ENCODE data around the gene GSTO2.

Gene GSTO2

GRCh38 chr10:104253606-104254410, 15.2 kb upstream of the GSTO2 start:
- Histone ChIP-seq H3K27ac (ENCODE audit: insufficient read depth, low read depth, low read length, poor library complexity, severe bottlenecking) (no peak overlapping the region), H3K4me3 (ENCODE audit: insufficient read depth, low read depth, low read length) (peak overlapping the region; percentile 62), H3K27me3 (ENCODE audit: control insufficient read depth, insufficient read depth, low read length, poor library complexity, severe bottlenecking) (peaks cover 39% of the 10 kb centered on the region), H3K9me3 (ENCODE audit: control insufficient read depth, low read length) (no peaks in the 10 kb centered on the region), H3K4me1 (ENCODE audit: control insufficient read depth, insufficient read depth, low read length) (peaks cover 12% of the 10 kb centered on the region), H3K36me3 (ENCODE audit: control insufficient read depth, insufficient read depth, low read length) (no peaks in the 10 kb centered on the region)
- WGBS, 2 experiments = 15 to 16% methylated on average over 10 of the region's 10 CpGs

DNA sequence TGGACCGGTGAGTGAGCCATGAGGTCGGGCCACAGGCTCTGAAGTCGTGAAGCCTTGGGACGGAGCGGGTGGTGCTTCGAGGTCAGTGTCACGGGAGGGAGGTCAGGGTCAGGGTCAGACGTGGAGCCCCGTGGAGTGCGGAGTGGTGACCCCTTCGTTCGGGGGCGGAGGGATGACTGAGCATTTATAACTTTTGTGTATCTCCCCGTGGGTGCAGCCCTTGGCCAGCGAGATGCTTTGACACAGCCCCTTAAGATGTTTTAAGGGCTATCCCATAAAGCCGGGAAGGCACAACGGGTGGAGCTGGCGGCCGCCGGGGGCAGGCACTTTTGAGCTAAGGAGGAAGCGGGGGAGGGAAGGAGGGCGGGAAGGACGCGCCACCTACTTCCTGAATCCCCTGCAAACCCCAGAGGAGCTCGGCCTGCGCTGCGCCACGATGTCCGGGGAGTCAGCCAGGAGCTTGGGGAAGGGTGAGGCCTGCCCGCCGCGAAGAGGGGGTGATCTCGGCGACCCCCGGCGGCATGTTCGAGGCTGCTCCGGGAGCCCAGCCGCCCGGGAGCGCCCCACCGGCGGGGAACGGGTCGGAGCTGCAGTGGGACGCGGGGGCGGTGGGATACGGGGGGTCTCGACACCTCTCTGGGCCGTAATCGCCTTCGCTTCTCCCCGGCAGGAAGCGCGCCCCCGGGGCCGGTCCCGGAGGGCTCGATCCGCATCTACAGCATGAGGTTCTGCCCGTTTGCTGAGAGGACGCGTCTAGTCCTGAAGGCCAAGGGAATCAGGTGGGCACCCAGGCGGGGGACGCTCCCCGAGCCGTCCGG, 14.3 kb upstream of the GSTO2 start, which contains the start of gene GSTO1:
Gene GSTO1, plus strand, starts transcription at position 400 of the 818 bp plus-strand sequence. Its CDS starts 37 bp downstream, at position 437.
- Histone ChIP-seq H3K9me3 (ENCODE audit: control insufficient read depth, low read length) (no peaks in the 10 kb centered on the region), H3K27me3 (ENCODE audit: control insufficient read depth, insufficient read depth, low read length, poor library complexity, severe bottlenecking) (peaks cover 39% of the 10 kb centered on the region), H3K36me3 (ENCODE audit: control insufficient read depth, insufficient read depth, low read length) (no peaks in the 10 kb centered on the region), H3K4me1 (ENCODE audit: control insufficient read depth, insufficient read depth, low read length) (peaks cover 12% of the 10 kb centered on the region), H3K27ac (ENCODE audit: insufficient read depth, low read depth, low read length, poor library complexity, severe bottlenecking) (no peak within 1 kb of the TSS), H3K4me3 (ENCODE audit: insufficient read depth, low read depth, low read length) (peak within 1 kb of the TSS; percentile 62)
- 1% methylated on average over 69 of the region's 69 CpGs for WGBS, 2 experiments

DNA sequence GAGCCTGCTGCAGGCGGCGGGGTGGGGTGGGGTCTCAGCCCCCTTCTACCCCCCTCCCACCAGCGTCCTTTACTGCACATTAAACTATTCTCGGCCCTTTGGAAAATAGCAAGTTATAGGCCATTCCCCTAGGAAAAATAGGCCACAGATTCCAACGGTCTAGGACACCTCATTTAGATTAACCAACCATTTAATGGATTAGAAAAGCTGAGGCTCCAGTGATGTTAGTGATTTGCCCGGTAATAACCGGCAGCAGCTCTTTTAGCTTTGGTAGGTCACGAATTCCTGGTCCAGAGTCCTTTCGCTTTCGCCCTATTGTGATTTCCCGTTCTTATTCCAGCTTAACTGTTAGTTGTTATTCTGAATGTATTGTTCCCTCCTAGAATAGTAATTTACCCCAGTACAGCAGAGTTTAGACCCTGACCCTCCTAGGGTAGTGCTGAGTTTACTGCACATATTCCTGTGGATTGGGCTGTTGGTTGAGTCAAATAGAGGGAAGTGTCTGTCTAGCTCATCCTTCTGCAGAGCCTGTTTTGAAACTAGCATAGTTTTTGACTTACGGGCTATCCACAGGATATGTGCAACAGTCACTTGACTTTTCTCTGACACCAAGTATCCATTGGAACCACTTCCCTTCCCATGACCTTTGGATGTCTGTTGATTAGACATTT, 13.5 kb upstream of the GSTO2 start:
- Histone ChIP-seq H3K27ac (ENCODE audit: insufficient read depth, low read depth, low read length, poor library complexity, severe bottlenecking) (no peak overlapping the region), H3K9me3 (ENCODE audit: control insufficient read depth, low read length) (no peaks in the 10 kb centered on the region), H3K4me3 (ENCODE audit: insufficient read depth, low read depth, low read length) (peak overlapping the region; percentile 62), H3K36me3 (ENCODE audit: control insufficient read depth, insufficient read depth, low read length) (no peaks in the 10 kb centered on the region), H3K27me3 (ENCODE audit: control insufficient read depth, insufficient read depth, low read length, poor library complexity, severe bottlenecking) (peaks cover 39% of the 10 kb centered on the region), H3K4me1 (ENCODE audit: control insufficient read depth, insufficient read depth, low read length) (peaks cover 12% of the 10 kb centered on the region)
- WGBS, 2 experiments = 5 to 8% methylated on average over 12 of the region's 12 CpGs

GRCh38 chr10:104256335-104256961, 12.5 kb upstream of the GSTO2 start:
- Histone ChIP-seq H3K27me3 (ENCODE audit: control insufficient read depth, insufficient read depth, low read length, poor library complexity, severe bottlenecking) (peaks cover 39% of the 10 kb centered on the region), H3K9me3 (ENCODE audit: control insufficient read depth, low read length) (no peaks in the 10 kb centered on the region), H3K27ac (ENCODE audit: insufficient read depth, low read depth, low read length, poor library complexity, severe bottlenecking) (no peak overlapping the region), H3K36me3 (ENCODE audit: control insufficient read depth, insufficient read depth, low read length) (no peaks in the 10 kb centered on the region), H3K4me3 (ENCODE audit: insufficient read depth, low read depth, low read length) (no peak overlapping the region), H3K4me1 (ENCODE audit: control insufficient read depth, insufficient read depth, low read length) (peaks cover 12% of the 10 kb centered on the region)
- WGBS, 2 experiments = 80 to 87% methylated on average over 1 of the region's 1 CpG

- H3K9me3 ChIP-seq (ENCODE audit: control insufficient read depth, low read length) = no peaks in the 10 kb centered on the region
- H3K27ac ChIP-seq (ENCODE audit: insufficient read depth, low read depth, low read length, poor library complexity, severe bottlenecking) = no peak overlapping the region
These were observed 11.7 kb upstream of the GSTO2 start for GRCh38 chr10:104257235-104257634.

DNA sequence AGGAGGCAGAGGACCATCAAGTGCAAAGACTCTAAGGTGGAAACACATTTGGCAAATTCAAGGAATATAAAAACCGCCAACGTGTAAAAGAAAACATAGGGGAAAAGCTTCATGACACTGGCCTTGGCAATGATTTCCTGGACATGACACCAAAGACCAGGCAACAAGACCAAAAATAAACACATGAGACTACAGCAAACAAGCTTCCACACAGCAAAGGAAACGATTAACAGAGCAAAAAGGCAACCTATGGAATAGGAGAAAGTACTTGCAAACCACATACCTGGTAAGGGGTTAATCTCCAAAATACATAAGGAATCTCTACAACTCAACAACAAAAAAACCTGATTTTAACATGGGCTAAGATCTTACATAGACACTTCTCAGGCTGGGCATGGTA, 10.8 kb upstream of the GSTO2 start:
- no peaks in the 10 kb centered on the region for H3K36me3 ChIP-seq (ENCODE audit: control insufficient read depth, insufficient read depth, low read length)
- WGBS, 2 experiments = 88 to 97% methylated on average over 3 of the region's 3 CpGs

More at GRCh38 chr10:104257235-104257634, 11.7 kb upstream of the GSTO2 start:
- Histone ChIP-seq H3K4me1 (ENCODE audit: control insufficient read depth, insufficient read depth, low read length) (peaks cover 12% of the 10 kb centered on the region), H3K27me3 (ENCODE audit: control insufficient read depth, insufficient read depth, low read length, poor library complexity, severe bottlenecking) (peaks cover 38% of the 10 kb centered on the region), H3K4me3 (ENCODE audit: insufficient read depth, low read depth, low read length) (no peak overlapping the region), H3K36me3 (ENCODE audit: control insufficient read depth, insufficient read depth, low read length) (no peaks in the 10 kb centered on the region)
- 90 to 91% methylated on average over 5 of the region's 5 CpGs for WGBS, 2 experiments

DNA sequence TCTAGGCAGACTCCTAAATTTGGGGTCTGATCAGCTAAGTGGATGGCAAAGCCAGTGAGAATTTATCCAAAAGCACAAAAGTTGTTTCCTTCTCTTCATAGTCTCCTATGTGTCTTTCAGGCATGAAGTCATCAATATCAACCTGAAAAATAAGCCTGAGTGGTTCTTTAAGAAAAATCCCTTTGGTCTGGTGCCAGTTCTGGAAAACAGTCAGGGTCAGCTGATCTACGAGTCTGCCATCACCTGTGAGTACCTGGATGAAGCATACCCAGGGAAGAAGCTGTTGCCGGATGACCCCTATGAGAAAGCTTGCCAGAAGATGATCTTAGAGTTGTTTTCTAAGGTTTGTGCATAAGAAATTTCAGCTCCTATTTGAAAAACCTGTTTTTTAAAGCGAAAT, 9.5 kb upstream of the GSTO2 start:
- no peaks in the 10 kb centered on the region for H3K36me3 ChIP-seq (ENCODE audit: control insufficient read depth, insufficient read depth, low read length)
- H3K27ac ChIP-seq (ENCODE audit: insufficient read depth, low read depth, low read length, poor library complexity, severe bottlenecking) = no peak overlapping the region
- no peak overlapping the region for H3K4me3 ChIP-seq (ENCODE audit: insufficient read depth, low read depth, low read length)
- H3K4me1 ChIP-seq (ENCODE audit: control insufficient read depth, insufficient read depth, low read length) = peaks cover 5% of the 10 kb centered on the region
- H3K27me3 ChIP-seq (ENCODE audit: control insufficient read depth, insufficient read depth, low read length, poor library complexity, severe bottlenecking) = peaks cover 16% of the 10 kb centered on the region
- H3K9me3 ChIP-seq (ENCODE audit: control insufficient read depth, low read length) = no peaks in the 10 kb centered on the region
- WGBS, 2 experiments = 90 to 95% methylated on average over 3 of the region's 3 CpGs

More for the DNA sequence above, 10.8 kb upstream of the GSTO2 start:
- H3K9me3 ChIP-seq (ENCODE audit: control insufficient read depth, low read length) = no peaks in the 10 kb centered on the region
- peaks cover 28% of the 10 kb centered on the region for H3K27me3 ChIP-seq (ENCODE audit: control insufficient read depth, insufficient read depth, low read length, poor library complexity, severe bottlenecking)
- H3K27ac ChIP-seq (ENCODE audit: insufficient read depth, low read depth, low read length, poor library complexity, severe bottlenecking) = no peak overlapping the region
- H3K4me3 ChIP-seq (ENCODE audit: insufficient read depth, low read depth, low read length) = no peak overlapping the region
- peaks cover 12% of the 10 kb centered on the region for H3K4me1 ChIP-seq (ENCODE audit: control insufficient read depth, insufficient read depth, low read length)

- Histone ChIP-seq H3K4me1 (ENCODE audit: control insufficient read depth, insufficient read depth, low read length) (peaks cover 4% of the 10 kb centered on the region), H3K4me3 (ENCODE audit: insufficient read depth, low read depth, low read length) (no peak overlapping the region), H3K27me3 (ENCODE audit: control insufficient read depth, insufficient read depth, low read length, poor library complexity, severe bottlenecking) (peaks cover 8% of the 10 kb centered on the region), H3K9me3 (ENCODE audit: control insufficient read depth, low read length) (no peaks in the 10 kb centered on the region), H3K36me3 (ENCODE audit: control insufficient read depth, insufficient read depth, low read length) (no peaks in the 10 kb centered on the region), H3K27ac (ENCODE audit: insufficient read depth, low read depth, low read length, poor library complexity, severe bottlenecking) (no peak overlapping the region)
- 87 to 88% methylated on average over 5 to 6 of the region's 6 CpGs for WGBS, 2 experiments
These were observed 8.8 kb upstream of the GSTO2 start for GRCh38 chr10:104259999-104260774.

DNA sequence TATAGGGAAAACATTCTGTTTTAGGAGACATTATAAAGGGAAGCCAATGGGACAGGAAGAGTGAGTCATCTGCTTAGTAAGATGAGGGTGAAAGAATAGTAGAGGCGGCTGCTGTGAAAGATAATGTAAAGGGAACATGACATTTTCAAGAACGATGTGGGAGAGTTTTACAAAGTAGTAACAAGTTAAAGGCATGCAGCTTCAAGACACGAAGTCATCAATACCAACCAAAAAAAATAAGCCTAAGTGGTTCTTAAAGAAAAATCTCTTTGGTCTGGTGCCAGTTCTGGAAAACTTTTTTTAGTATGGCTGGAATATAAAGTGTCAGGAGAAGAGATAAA, 8.2 kb upstream of the GSTO2 start:
- 76 to 82% methylated on average over 2 to 3 of the region's 3 CpGs for WGBS, 2 experiments
- H3K4me3 ChIP-seq (ENCODE audit: insufficient read depth, low read depth, low read length) = no peak overlapping the region
- peaks cover 3% of the 10 kb centered on the region for H3K27me3 ChIP-seq (ENCODE audit: control insufficient read depth, insufficient read depth, low read length, poor library complexity, severe bottlenecking)
- no peaks in the 10 kb centered on the region for H3K4me1 ChIP-seq (ENCODE audit: control insufficient read depth, insufficient read depth, low read length)
- no peaks in the 10 kb centered on the region for H3K9me3 ChIP-seq (ENCODE audit: control insufficient read depth, low read length)
- no peak overlapping the region for H3K27ac ChIP-seq (ENCODE audit: insufficient read depth, low read depth, low read length, poor library complexity, severe bottlenecking)
- H3K36me3 ChIP-seq (ENCODE audit: control insufficient read depth, insufficient read depth, low read length) = no peaks in the 10 kb centered on the region

All from ectodermal cell (in vitro differentiated cells).